Stimulated activated CD4-positive, alpha-beta T cell treated with anti-CD3 and anti-CD28 coated beads, Interleukin-1b, Interleukin-23, amount 100 ng/mL, for 48 hours (primary cell): ENCODE results near the gene ZNF277.

Experiments
- DNase-seq: peaks from one replicate; pipeline ENCODE4 v3.0.0-alpha.2; 2020

ZNF277 gene

GRCh38 chr7:112206238-112206990 is at the start of gene ZNF277, which contains the start of gene DOCK4:
ZNF277 (plus strand) TSS chr7:112206695; CDS start chr7:112206717, 22 bp downstream.
DOCK4 (minus strand) TSS chr7:112206399; CDS start chr7:112206138, 261 bp downstream.
- DNase-seq, result peak; percentile 99

- no peak for DNase-seq
Measured at GRCh38 chr7:112157072-112157471, 49.4 kb upstream of the ZNF277 start.

GRCh38 chr7:112159351-112159750 is 47.1 kb upstream of the ZNF277 start:
- DNase-seq, result no peak

- no peak for DNase-seq
Measured at GRCh38 chr7:112160130-112160770, 46.2 kb upstream of the ZNF277 start.

- DNase-seq, result no peak
Measured at GRCh38 chr7:112160771-112161150, 45.7 kb upstream of the ZNF277 start.

GRCh38 chr7:112161253-112162141 is 45.0 kb upstream of the ZNF277 start:
- no peak for DNase-seq

GRCh38 chr7:112162142-112162766 is 44.2 kb upstream of the ZNF277 start:
- no peak for DNase-seq

- no peak for DNase-seq
Measured at GRCh38 chr7:112162784-112163506, 43.5 kb upstream of the ZNF277 start.

- no peak for DNase-seq
Measured at GRCh38 chr7:112167147-112167546, 39.3 kb upstream of the ZNF277 start.

GRCh38 chr7:112168915-112169314 is 37.6 kb upstream of the ZNF277 start:
- no peak for DNase-seq

- DNase-seq, result no peak
Measured at GRCh38 chr7:112171673-112172072, 34.8 kb upstream of the ZNF277 start.

GRCh38 chr7:112172870-112173567 is 33.5 kb upstream of the ZNF277 start:
- no peak for DNase-seq

- DNase-seq, result no peak
Measured at GRCh38 chr7:112173568-112173905, 33.0 kb upstream of the ZNF277 start.

- no peak for DNase-seq
Measured at GRCh38 chr7:112174192-112174591, 32.3 kb upstream of the ZNF277 start.

- DNase-seq, result no peak
Measured at GRCh38 chr7:112176241-112176640, 30.3 kb upstream of the ZNF277 start.

GRCh38 chr7:112176693-112177415 is 29.6 kb upstream of the ZNF277 start:
- DNase-seq, result no peak

GRCh38 chr7:112180223-112180622 is 26.3 kb upstream of the ZNF277 start:
- no peak for DNase-seq

GRCh38 chr7:112182749-112183148 is 23.7 kb upstream of the ZNF277 start:
- DNase-seq, result no peak

- no peak for DNase-seq
Measured at GRCh38 chr7:112183266-112183665, 23.2 kb upstream of the ZNF277 start.

- no peak for DNase-seq
Measured at GRCh38 chr7:112184455-112184854, 22.0 kb upstream of the ZNF277 start.
